ENCODE measurements around the gene PROM2.

The PROM2 gene

GRCh38 chr2:95289253-95289652, 15.0 kb downstream of the PROM2 start:
- DNase-seq = no peak

DNA sequence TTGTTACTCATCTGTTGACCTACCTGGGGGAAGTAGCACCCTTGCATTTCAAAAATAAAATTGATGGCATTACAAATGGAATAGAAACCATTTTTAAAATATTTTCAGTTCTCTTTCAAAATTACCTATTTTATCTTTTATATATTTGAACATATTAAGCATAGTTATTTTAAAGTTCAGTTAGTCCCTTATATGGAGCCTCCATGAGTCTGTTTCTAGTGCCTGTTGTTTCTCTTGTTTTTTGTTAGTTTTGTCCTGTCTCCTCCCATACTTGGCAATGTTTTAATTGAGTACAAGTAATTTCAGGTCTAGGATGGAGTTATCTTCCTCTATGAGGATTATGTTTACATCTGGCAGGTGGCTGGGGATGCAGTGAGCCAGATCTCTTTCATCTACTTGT, 17.0 kb downstream of the PROM2 start:
- no peak for DNase-seq

- no peak for DNase-seq
Measured at GRCh38 chr2:95292623-95293260, 18.5 kb downstream of the PROM2 start.

GRCh38 chr2:95294579-95295250, 20.5 kb downstream of the PROM2 start:
- DNase-seq = no peak

GRCh38 chr2:95295376-95295775, 21.1 kb downstream of the PROM2 start:
- DNase-seq = no peak

GRCh38 chr2:95296011-95296410, 21.8 kb downstream of the PROM2 start:
- no peak for DNase-seq

DNA sequence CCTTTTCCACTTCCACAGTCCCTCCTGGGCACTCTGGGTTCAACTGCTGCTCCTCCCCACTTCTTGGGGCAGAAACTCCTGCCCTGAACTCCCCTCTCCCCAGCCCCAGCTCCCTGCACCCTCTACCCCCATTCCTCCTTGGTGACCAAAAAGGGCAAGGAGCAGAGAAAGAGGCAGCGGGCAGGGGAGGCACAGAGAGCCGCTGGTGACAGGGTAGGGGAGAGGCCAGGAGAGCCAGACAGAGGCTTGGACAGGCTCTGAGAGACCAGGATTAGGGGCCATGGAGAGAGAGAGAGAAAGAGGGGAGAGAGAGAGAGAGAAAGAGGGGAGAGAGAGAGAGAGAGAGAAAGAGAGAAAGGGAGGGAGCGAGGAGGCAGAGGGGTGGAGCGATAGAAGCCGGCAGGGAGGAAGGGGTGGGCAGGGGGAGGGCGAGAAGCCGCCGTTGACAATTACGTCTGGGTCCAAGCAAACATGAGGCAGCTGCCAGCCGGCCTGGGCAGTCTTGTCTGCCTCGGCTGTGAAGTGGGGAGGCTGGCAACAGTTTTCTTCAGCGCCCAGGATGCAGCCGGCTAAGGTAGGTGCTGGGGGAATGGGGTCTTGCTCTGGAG, 22.7 kb downstream of the PROM2 start, which contains the start of gene KCNIP3:
Gene KCNIP3, plus strand, starts transcription at position 468 of the 608 bp plus-strand sequence. Its CDS starts 92 bp downstream, at position 560.
- DNase-seq = no peak

- DNase-seq = no peak
Measured at GRCh38 chr2:95297639-95298395, 23.6 kb downstream of the PROM2 start.

DNA sequence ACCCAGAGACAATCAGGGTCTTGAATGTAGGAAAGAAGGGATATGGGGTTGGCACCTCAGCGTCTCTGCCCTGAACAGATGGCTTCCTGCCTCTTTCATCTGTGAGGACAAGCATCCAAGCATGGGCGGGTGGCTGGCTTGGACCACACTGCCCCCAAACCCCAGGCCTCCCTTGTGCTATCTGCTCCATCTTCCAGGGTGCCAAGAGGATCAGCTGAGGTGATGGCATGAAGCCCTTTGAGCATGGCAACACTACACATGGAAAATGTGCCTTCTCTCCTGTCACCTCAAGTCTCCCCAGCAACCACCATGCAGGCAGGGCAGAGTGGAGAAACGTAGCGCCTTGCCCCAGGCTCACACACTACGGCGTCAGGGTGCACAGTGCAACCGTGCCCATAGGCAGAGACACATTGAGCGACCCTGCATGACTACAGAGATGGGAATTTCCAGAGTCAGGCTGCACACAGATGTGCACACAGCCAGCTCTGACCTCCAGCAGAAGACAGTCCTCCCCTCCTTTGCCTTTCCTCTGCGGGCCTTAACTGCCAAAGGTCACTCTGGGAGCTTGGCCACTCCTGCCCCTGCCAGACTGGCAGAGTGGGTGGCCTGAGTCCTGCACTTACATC, 24.4 kb downstream of the PROM2 start:
- DNase-seq = no peak

DNA sequence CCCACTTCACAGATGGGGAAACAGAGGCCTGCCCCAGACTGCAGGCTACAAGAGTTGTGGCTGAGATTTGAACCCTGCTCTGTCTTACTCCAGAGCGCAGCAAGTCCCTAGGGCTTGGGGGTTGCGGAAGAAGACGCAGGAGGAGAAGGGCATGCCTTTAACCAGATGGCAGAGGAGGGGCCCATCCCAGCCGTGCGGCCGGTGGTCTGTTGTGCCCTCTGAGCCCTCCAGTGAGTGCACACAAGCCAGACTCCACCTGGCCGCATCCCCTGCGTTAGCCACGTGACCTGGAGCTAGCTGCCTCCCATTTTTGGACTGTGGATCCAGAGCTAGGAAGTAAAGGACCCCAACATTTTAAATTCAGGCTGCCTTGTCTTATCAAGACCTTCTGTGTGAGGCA, 25.7 kb downstream of the PROM2 start:
- DNase-seq = no peak

GRCh38 chr2:95300450-95300849, 26.2 kb downstream of the PROM2 start:
- no peak for DNase-seq

DNA sequence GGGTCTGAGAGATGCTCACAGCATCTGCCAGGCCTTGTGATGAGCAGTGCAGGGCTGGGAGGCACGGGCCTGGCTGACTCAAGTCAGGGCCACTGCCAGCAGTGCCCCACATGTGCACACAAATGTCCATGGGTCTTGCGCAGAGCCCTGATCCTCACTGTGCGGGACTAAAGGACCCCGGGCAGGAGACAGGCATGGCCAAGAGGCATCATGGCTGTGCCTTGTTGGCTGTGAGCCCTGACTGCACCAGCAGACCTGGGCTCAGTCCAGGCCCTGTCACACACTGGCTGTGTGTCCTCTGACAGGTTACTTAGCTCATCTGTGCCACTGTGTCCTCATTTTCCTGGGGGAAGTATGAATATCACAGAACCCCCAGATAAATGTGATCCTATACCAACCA, 26.9 kb downstream of the PROM2 start:
- DNase-seq = no peak

DNA sequence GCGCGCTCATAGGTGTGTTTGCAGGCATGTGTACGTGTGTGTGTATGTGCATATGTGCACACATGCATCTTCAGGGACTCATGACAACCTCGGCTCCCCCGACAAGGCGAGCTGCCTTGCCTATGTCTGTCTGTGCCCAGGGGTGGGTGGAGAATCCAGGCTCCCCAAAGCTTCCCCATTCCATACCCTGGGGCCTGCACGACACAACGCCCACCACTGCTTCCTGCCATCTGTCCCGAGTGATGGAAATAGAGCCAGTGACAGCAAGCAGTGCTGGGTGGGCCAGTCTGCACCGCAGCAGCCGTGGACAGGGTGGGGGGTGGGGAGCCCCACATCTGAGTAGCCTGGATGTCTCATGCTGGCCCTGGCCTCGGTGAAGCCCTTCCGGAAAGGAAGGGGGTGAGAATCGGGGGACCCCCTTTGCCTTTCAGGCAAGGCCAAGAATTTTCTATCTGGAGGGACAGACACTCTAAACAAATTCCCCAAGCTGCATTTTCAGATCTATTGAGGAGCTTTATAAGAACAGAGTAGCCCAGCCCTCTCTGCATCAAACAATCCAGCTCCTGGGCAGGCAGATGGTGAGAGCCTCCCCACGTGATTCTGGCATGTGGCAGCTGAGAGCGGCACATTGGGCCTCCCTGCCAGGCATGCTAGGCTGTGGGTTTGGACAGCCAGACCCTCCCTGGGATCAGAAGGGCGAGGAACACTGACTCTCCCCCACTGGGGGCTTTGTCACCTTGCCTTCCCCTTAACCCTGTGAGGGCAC, 27.8 kb downstream of the PROM2 start:
- DNase-seq = no peak

DNA sequence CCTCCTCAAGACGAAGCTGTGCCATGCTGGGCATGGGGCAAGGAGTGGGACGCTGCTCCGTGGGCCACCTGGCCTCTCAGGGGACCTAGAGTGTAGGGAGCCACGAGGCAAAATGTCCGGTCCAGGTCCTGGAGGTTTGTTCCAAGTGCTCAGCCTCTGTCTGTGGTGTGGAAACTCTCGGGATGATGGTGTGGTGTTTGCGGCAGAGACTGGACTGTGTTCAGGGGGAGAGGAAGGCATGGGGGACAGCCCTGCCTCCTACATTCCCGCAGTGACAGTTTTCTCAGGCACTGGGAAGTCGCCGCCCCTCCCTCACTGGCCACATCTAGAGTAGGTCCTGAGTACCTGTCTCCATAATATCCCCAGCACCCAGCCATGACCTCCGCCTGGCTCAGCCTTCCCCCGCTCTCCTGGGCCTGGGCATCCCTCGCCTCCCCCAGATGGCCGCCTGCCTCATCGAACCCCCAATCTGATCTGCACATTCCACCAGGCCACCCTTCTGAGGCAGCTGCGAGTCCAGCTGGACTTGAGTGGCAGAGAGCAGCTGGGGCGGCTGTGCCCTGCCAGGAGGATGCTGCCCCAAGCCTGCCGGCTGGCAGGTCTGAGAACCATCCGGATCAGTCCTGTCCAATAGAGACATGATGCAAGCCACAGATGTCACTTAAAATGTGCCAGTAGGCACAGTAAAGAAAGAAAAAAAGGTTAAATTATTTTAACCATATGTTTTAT, 29.1 kb downstream of the PROM2 start:
- DNase-seq = no peak

GRCh38 chr2:95305380-95306061, 31.3 kb downstream of the PROM2 start:
- DNase-seq = no peak

DNA sequence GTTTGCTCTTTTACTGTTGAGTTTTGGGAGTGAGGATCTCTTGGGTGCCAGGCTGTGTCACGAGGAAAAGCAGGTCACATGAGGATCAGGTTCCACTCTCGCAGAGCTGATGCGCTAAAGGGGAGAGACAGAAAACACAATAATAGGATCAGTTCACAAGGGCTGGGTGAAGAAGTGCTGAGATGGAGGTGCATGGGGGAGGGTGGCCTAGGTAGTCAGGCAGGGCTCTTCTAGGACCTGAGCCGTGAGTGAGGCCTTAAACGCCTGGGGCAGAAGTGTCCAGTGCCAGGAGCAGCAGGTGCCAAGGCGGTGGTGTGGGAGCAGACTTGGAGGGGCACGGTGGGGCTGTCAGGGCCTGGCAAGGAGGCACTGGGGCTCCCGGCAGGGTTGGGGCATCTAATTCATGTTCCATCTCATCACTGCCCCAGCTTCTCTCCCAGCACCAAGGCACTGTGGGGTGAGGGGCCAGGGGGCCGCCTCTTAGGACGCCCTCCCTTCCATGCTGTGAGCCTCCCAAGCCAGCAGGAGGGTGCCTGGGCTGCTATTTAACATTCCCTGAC, 32.2 kb downstream of the PROM2 start:
- DNase-seq = no peak

- no peak for DNase-seq
Measured at GRCh38 chr2:95307036-95307435, 32.8 kb downstream of the PROM2 start.

- DNase-seq = no peak
Measured at GRCh38 chr2:95307878-95308277, 33.6 kb downstream of the PROM2 start.

GRCh38 chr2:95308426-95308990, 34.3 kb downstream of the PROM2 start:
- no peak for DNase-seq

- no peak for DNase-seq
Measured at GRCh38 chr2:95309599-95309998, 35.4 kb downstream of the PROM2 start.

Data from activated CD4-positive, alpha-beta T cell treated with anti-CD3 and anti-CD28 coated beads, Interleukin-10, Interleukin-2, amounts not matched to agents 100 ng/mL and 50 ng/mL, durations not matched to agents 16 hours and 8 hours (primary cell).